ENCODE data around the gene ZNF593OS. TPM values are rescaled to one million over a fixed set of nuclear protein-coding genes. Genes with fewer than 3 reads are reported as not detected.

ZNF593OS gene
- total RNA-seq, 1 donor from 2014 or later = not detected

- H3K36me3 ChIP-seq (ENCODE audit: control insufficient read depth, insufficient read depth, low read length) = no peaks in the 10 kb centered on the region
- no peak for DNase-seq (ENCODE audit: low read depth)
- no peaks in the 10 kb centered on the region for H3K27me3 ChIP-seq (ENCODE audit: control insufficient read depth, insufficient read depth, low read length)
- H3K4me3 ChIP-seq (ENCODE audit: low read depth, low read length) = no peak overlapping the region
- no peak for TF ChIP-seq CTCF (IDR thresholded peaks at IDR 0.05; ENCODE audit: insufficient read depth, low read length, poor library complexity, severe bottlenecking)
These were observed 47.0 kb downstream of the ZNF593OS start for GRCh38 chr1:26124418-26125331.

- Histone ChIP-seq H3K36me3 (ENCODE audit: control insufficient read depth, insufficient read depth, low read length) (no peaks in the 10 kb centered on the region), H3K27me3 (ENCODE audit: control insufficient read depth, insufficient read depth, low read length) (no peaks in the 10 kb centered on the region), H3K4me3 (ENCODE audit: low read depth, low read length) (no peak overlapping the region)
- no peak for TF ChIP-seq CTCF (IDR thresholded peaks at IDR 0.05; ENCODE audit: insufficient read depth, low read length, poor library complexity, severe bottlenecking)
- no peak for DNase-seq (ENCODE audit: low read depth)
These were observed 48.4 kb downstream of the ZNF593OS start for GRCh38 chr1:26122988-26123973.

GRCh38 chr1:26121854-26122773 is 49.5 kb downstream of the ZNF593OS start:
- Histone ChIP-seq H3K4me3 (ENCODE audit: low read depth, low read length) (no peak overlapping the region), H3K27me3 (ENCODE audit: control insufficient read depth, insufficient read depth, low read length) (no peaks in the 10 kb centered on the region), H3K36me3 (ENCODE audit: control insufficient read depth, insufficient read depth, low read length) (no peaks in the 10 kb centered on the region)
- no peak for DNase-seq (ENCODE audit: low read depth)
- no peak for TF ChIP-seq CTCF (IDR thresholded peaks at IDR 0.05; ENCODE audit: insufficient read depth, low read length, poor library complexity, severe bottlenecking)

GRCh38 chr1:26119892-26120608 is 51.6 kb downstream of the ZNF593OS start:
- TF ChIP-seq CTCF (IDR thresholded peaks at IDR 0.05; ENCODE audit: insufficient read depth, low read length, poor library complexity, severe bottlenecking) = no peak
- no peaks in the 10 kb centered on the region for H3K36me3 ChIP-seq (ENCODE audit: control insufficient read depth, insufficient read depth, low read length)

More at GRCh38 chr1:26119892-26120608, 51.6 kb downstream of the ZNF593OS start:
- no peaks in the 10 kb centered on the region for H3K27me3 ChIP-seq (ENCODE audit: control insufficient read depth, insufficient read depth, low read length)
- no peak overlapping the region for H3K4me3 ChIP-seq (ENCODE audit: low read depth, low read length)
- DNase-seq (ENCODE audit: low read depth) = no peak

Other genes starting within 250 kb of the ZNF593OS start
- 20.8 and 23.1 TPM in 2 replicates for gene PAFAH2, start 173.8 kb downstream of the ZNF593OS start, total RNA-seq
- 1.3 TPM in 1 of 2 replicates, not detected in the other for gene EXTL1, start 150.1 kb downstream of the ZNF593OS start, total RNA-seq
- 0.48 and 0.75 TPM in 2 replicates for gene SLC30A2, start 125.7 kb downstream of the ZNF593OS start, total RNA-seq
- gene TRIM63, start 104.2 kb downstream of the ZNF593OS start, total RNA-seq = 0.14 TPM in 1 of 2 replicates, not detected in the other
- gene PDIK1L, start 60.0 kb downstream of the ZNF593OS start, total RNA-seq = 6.6 and 6.8 TPM in 2 replicates
- gene FAM110D, start 12.8 kb downstream of the ZNF593OS start, total RNA-seq = 0.07 and 0.79 TPM in 2 replicates
- gene C1orf232, start 2.9 kb downstream of the ZNF593OS start, total RNA-seq = not detected in 2 replicates
- gene ZNF593, start 1.9 kb downstream of the ZNF593OS start, total RNA-seq = 53.0 and 73.8 TPM in 2 replicates
- gene CNKSR1, start 5.7 kb upstream of the ZNF593OS start, total RNA-seq = 15.2 and 16.8 TPM in 2 replicates
- 0.04 TPM in 1 of 2 replicates, not detected in the other for gene CATSPER4, start 18.8 kb upstream of the ZNF593OS start, total RNA-seq
- gene CEP85, start 62.4 kb upstream of the ZNF593OS start, total RNA-seq = 7.5 and 9.7 TPM in 2 replicates
- gene SH3BGRL3, start 108.3 kb upstream of the ZNF593OS start, total RNA-seq = 113 and 133 TPM in 2 replicates
- 9.4 and 10.2 TPM in 2 replicates for gene UBXN11, start 134.8 kb upstream of the ZNF593OS start, total RNA-seq
- gene CD52, start 146.1 kb upstream of the ZNF593OS start, total RNA-seq = 1.2 TPM in 1 of 2 replicates, not detected in the other
- gene CRYBG2, start 182.3 kb upstream of the ZNF593OS start, total RNA-seq = 2.7 and 18.6 TPM in 2 replicates
- not detected in 2 replicates for gene ZNF683, start 200.9 kb upstream of the ZNF593OS start, total RNA-seq
- not detected in 2 replicates for gene LIN28A, start 239.0 kb upstream of the ZNF593OS start, total RNA-seq

All from kidney epithelial cell (primary cell).